ENCODE results near the gene SIMC1.

- no peak for TF ChIP-seq POLR2A (IDR thresholded peaks at IDR 0.05; ENCODE audit: low read length)
- TF ChIP-seq GATA1 (IDR thresholded peaks at IDR 0.05; ENCODE audit: low read depth, low read length), result no peak
Measured at GRCh38 chr5:176320577-176320976, 82.4 kb downstream of the SIMC1 start.
